Vagina (tissue), 2 donors: ENCODE measurements around the gene POLR1B.

Source experiments
- POLR2AphosphoS5 ChIP-seq, 2 donors: sonication (generic); formaldehyde crosslinking; IDR thresholded peaks; one replicate each; pipeline ENCODE4 v1.9.0; 2017; ENCODE audit warnings: antibody characterized with exemption in 2 of 2, mild to moderate bottlenecking in 2 of 2, low read depth in 1 of 2; ENCODE audit not compliant: insufficient read depth in 1 of 2
- TF ChIP-seq, protein P1 (sequence below), 3 experiments: fragments of 450-650 bp in 2 of 3; fragments of 200-600 bp in 1 of 3; sonication (generic) in 1 of 3; IDR thresholded peaks; one replicate each; pipeline ENCODE4 v1.5.1; 2017 to 2019; ENCODE audit warnings: antibody characterized with exemption in 3 of 3, mild to moderate bottlenecking in 2 of 3, moderate library complexity in 2 of 3

DNA sequence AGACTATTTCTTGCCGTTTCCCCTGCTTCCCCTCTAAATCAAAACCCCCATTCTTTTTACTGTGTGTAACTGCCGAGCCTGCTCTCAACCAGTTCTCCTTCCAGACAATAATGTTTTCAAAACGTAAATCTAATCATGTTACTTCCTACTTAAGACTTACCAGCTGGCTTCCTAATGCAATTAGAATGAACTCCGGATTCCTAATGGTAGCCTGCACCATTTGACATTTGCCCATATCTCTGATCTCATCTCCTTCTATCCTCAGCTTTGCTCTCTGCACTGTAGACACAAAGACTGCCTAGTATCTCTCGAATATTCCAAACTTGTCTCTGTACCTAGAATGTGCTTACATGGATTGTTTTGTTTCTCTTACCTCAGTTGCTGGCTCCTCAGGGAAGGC, 47.4 kb upstream of the POLR1B start:
- TF ChIP-seq, protein P1, sequence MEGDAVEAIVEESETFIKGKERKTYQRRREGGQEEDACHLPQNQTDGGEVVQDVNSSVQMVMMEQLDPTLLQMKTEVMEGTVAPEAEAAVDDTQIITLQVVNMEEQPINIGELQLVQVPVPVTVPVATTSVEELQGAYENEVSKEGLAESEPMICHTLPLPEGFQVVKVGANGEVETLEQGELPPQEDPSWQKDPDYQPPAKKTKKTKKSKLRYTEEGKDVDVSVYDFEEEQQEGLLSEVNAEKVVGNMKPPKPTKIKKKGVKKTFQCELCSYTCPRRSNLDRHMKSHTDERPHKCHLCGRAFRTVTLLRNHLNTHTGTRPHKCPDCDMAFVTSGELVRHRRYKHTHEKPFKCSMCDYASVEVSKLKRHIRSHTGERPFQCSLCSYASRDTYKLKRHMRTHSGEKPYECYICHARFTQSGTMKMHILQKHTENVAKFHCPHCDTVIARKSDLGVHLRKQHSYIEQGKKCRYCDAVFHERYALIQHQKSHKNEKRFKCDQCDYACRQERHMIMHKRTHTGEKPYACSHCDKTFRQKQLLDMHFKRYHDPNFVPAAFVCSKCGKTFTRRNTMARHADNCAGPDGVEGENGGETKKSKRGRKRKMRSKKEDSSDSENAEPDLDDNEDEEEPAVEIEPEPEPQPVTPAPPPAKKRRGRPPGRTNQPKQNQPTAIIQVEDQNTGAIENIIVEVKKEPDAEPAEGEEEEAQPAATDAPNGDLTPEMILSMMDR (IDR thresholded peaks at IDR 0.05), result no peak
- no peak for TF ChIP-seq POLR2AphosphoS5 (IDR thresholded peaks at IDR 0.05; ENCODE audit: insufficient read depth in 1 of 2, low read depth in 1 of 2)
